Epithelial cell of esophagus (primary cell): ENCODE data around the gene ATF7IP.
A peak's percentile ranks its signal among the peaks of the same experiment; 100 is the strongest.
"Not testable (repeated sequence)": the region's sequence is repeated elsewhere in the genome, so short reads cannot be mapped to it uniquely, and the experiment has no call there.

ENCODE experiments used
- DNase-seq: peaks from one replicate; pipeline ENCODE4 v3.0.0; 2010; ENCODE audit warnings: low read depth
- H3K4me3 ChIP-seq: 2 replicates; pipeline ENCODE4 v1.5.1; 2011; ENCODE audit warnings: mild to moderate bottlenecking, low read length, control low read depth
- CTCF ChIP-seq: IDR thresholded peaks from 2 replicates; pipeline ENCODE4 v1.5.1; 2011; ENCODE audit warnings: low read depth, mild to moderate bottlenecking, low read length, control low read depth, inconsistent platforms; ENCODE audit not compliant: insufficient read depth; ENCODE audit errors: missing control alignments

The ATF7IP gene

GRCh38 chr12:14365294-14366208 is at the start of gene ATF7IP:
Gene ATF7IP (plus strand): TSS chr12:14365682. CDS start chr12:14423916, 58,234 bp downstream.
- DNase-seq = peak; percentile 98
- peak within 1 kb of the TSS; percentile 69 for H3K4me3 ChIP-seq
- peak; percentile 27 for TF ChIP-seq CTCF

GRCh38 chr12:14317362-14318146 is 47.9 kb upstream of the ATF7IP start:
- no peak for TF ChIP-seq CTCF
- H3K4me3 ChIP-seq = no peak overlapping the region
- DNase-seq = peak; percentile 72

- not testable (repeated sequence) for H3K4me3 ChIP-seq, DNase-seq
These were observed 45.6 kb upstream of the ATF7IP start for GRCh38 chr12:14319704-14320427.

GRCh38 chr12:14322403-14322802 is 43.1 kb upstream of the ATF7IP start:
- no peak overlapping the region for H3K4me3 ChIP-seq
- TF ChIP-seq CTCF = no peak
- DNase-seq = no peak

GRCh38 chr12:14325716-14326343 is 39.7 kb upstream of the ATF7IP start:
- TF ChIP-seq CTCF = no peak
- no peak for DNase-seq
- no peak overlapping the region for H3K4me3 ChIP-seq

- H3K4me3 ChIP-seq = no peak overlapping the region
- TF ChIP-seq CTCF = no peak
- no peak for DNase-seq
These were observed 38.8 kb upstream of the ATF7IP start for GRCh38 chr12:14326699-14327098.
